Measurements from ENCODE around the gene SLITRK1. TPM values are rescaled to one million over a fixed set of nuclear protein-coding genes. Genes with fewer than 3 reads are reported as not detected.

The SLITRK1 gene
- total RNA-seq, 2 experiments from 2014 or later: not detected

DNA sequence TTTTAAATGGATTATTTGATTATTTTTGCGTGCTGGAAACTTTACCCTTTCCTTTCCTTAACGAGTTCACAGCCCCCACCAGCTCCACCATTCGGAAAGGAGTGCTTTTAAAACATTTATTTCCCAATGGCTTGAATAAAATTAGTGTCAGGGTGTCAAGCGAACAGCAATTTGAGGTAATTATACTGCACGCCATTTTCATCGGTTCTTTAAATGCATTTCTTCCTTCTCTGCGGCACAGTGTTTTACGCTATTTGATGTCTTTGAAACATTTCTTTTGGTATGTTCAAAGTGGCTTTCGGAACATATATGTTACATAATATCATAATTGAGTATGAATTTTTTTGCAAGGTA, 309 bp upstream of the SLITRK1 start:
- Mint-ChIP-seq H3K36me3 (ENCODE audit: low read depth) (no peaks in the 10 kb centered on the region), H3K4me3 (no peak overlapping the region), H3K27ac (no peak overlapping the region), H3K27me3 (ENCODE audit: low read depth) (peaks cover 53% of the 10 kb centered on the region), H3K4me1 (ENCODE audit: low read depth) (peaks cover 9% of the 10 kb centered on the region), H3K9me3 (ENCODE audit: insufficient read depth) (no peaks in the 10 kb centered on the region)
- DNase-seq (no peak), ATAC-seq (no peak)
- ChIA-PET POLR2A (interaction anchor here (0.6 kb wide), 1 partner anchor 36 kb away, joined by 3 read pairs; no protein-coding TSS in a partner anchor), CTCF (no interaction called here)

GRCh38 chr13:83881140-83881684, 1.1 kb downstream of the SLITRK1 start:
- DNase-seq (no peak), ATAC-seq (no peak)
- CTCF ChIA-PET: no interaction called here
- Mint-ChIP-seq H3K4me1 (ENCODE audit: low read depth) (peaks cover 9% of the 10 kb centered on the region), H3K4me3 (no peak overlapping the region), H3K27ac (no peak overlapping the region), H3K36me3 (ENCODE audit: low read depth) (no peaks in the 10 kb centered on the region), H3K9me3 (ENCODE audit: insufficient read depth) (no peaks in the 10 kb centered on the region), H3K27me3 (ENCODE audit: low read depth) (peaks cover 53% of the 10 kb centered on the region)
- POLR2A ChIA-PET: no interaction called here

- no peaks in the 10 kb centered on the region for H3K9me3 Mint-ChIP-seq (ENCODE audit: insufficient read depth)
- CTCF ChIA-PET: no interaction called here
- H3K4me3 Mint-ChIP-seq: no peak overlapping the region
- no peak overlapping the region for H3K27ac Mint-ChIP-seq
- DNase-seq: no peak
- H3K36me3 Mint-ChIP-seq (ENCODE audit: low read depth): no peaks in the 10 kb centered on the region
- ATAC-seq: no peak
- H3K27me3 Mint-ChIP-seq (ENCODE audit: low read depth): peaks cover 53% of the 10 kb centered on the region
- peaks cover 9% of the 10 kb centered on the region for H3K4me1 Mint-ChIP-seq (ENCODE audit: low read depth)
- POLR2A ChIA-PET: no interaction called here
Measured at GRCh38 chr13:83880275-83881139, 1.8 kb downstream of the SLITRK1 start.

DNA sequence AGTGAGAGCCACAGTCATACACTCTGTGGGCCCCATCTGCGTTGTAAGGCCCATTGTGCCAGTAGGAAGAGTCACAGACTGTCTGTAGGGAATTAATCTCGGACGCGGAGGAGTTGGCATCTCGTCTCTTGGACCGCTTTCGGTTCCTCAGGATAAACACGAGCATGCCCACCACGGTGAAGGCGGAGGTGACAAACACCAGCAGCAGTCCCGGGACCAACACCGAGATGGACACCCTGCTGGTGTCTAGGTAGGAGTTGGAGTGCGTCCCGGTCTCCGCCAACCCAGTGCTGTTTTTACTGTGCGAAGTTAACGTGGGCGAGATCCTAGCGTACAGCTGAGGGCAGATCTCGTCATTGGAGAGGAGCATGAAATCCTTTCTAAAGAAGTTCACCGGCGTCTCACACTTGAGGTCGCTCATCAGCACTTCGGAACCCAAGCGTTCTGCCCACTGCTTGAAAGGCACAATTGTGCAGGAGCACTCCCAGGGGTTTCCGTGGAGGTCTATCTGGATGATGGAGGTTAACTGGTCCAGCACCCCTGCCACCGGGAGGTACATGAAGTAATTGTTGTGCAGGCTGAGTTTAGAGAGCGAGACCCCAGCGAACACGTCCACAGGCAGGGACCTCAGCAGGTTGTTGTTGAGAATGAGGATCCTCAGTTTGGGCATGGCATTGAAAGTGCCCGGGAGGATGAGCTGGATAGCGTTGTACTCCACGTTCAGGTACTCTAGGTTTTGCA, 2.7 kb downstream of the SLITRK1 start:
- Mint-ChIP-seq H3K27ac (no peak overlapping the region), H3K4me3 (peak overlapping the region; percentile 34), H3K36me3 (ENCODE audit: low read depth) (no peaks in the 10 kb centered on the region), H3K9me3 (ENCODE audit: insufficient read depth) (no peaks in the 10 kb centered on the region), H3K4me1 (ENCODE audit: low read depth) (peaks cover 9% of the 10 kb centered on the region), H3K27me3 (ENCODE audit: low read depth) (peaks cover 53% of the 10 kb centered on the region)
- ATAC-seq (no peak), DNase-seq (no peak)
- ChIA-PET POLR2A (no interaction called here), CTCF (no interaction called here)

DNA sequence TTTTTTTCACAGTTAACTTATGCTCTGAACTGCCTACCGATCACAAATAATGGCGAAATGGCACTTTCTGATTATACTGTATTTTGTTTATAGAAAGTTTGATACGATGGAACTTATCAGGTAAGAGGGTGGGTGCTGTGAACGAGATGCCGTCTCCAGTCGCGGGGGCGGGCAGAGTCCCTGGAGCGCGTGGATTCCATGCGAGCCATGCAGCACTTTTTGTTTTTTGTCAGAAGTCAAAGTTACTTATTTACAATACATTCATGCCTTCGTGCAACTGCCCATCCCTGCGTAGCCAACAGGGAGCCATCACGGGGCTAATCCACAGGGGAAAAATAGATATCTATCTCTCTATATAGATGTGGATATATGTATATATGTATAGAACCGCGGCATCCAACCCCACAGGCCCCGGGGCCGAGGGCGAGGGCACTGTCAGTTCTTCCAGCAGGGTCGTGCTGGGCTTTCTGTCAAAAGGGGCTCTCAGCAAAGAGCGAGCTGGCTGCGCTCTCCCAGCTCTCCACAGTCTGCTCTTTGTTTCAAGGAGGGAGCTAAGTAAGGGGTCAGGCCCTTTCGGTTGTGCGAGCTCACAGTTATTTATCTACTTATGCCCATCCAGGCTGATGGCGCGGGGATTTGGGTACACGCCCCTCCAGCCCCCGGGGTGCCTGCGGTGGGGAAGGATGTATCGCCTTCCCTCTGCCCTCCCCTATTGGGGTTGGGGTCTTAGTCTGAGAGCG, 3.4 kb downstream of the SLITRK1 start:
- ChIA-PET POLR2A (no interaction called here), CTCF (no interaction called here)
- ATAC-seq: no peak
- Mint-ChIP-seq H3K9me3 (ENCODE audit: insufficient read depth) (no peaks in the 10 kb centered on the region), H3K36me3 (ENCODE audit: low read depth) (no peaks in the 10 kb centered on the region), H3K27me3 (ENCODE audit: low read depth) (peaks cover 50% of the 10 kb centered on the region), H3K27ac (no peak overlapping the region), H3K4me1 (ENCODE audit: low read depth) (peaks cover 9% of the 10 kb centered on the region), H3K4me3 (no peak overlapping the region)
- DNase-seq: no peak

- Mint-ChIP-seq H3K4me1 (ENCODE audit: low read depth) (peaks cover 9% of the 10 kb centered on the region), H3K9me3 (ENCODE audit: insufficient read depth) (no peaks in the 10 kb centered on the region), H3K4me3 (no peak overlapping the region), H3K36me3 (ENCODE audit: low read depth) (no peaks in the 10 kb centered on the region), H3K27me3 (ENCODE audit: low read depth) (peaks cover 43% of the 10 kb centered on the region), H3K27ac (no peak overlapping the region)
- DNase-seq (no peak), ATAC-seq (no peak)
- ChIA-PET POLR2A (no interaction called here), CTCF (no interaction called here)
Measured at GRCh38 chr13:83877651-83878355, 4.5 kb downstream of the SLITRK1 start.

DNA sequence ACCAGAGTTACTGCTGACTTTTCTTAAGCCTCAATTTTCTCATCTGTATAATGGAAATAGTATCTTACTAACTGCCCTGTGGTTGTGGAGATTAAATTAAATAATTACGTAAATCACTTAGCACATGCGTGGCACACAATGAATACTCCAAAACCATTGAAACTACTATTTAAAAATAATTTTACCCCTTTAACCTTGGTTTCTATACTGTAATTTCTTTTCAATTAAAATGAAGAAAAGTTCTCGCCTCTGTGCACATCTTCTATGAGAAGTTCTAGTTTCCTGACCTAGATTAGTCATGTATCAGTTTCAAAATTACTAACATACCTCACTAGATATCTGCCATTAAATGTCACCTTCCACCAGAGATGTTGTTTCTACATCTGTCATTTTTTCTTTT, 5.7 kb downstream of the SLITRK1 start:
- CTCF ChIA-PET: no interaction called here
- Mint-ChIP-seq H3K9me3 (ENCODE audit: insufficient read depth) (no peaks in the 10 kb centered on the region), H3K36me3 (ENCODE audit: low read depth) (no peaks in the 10 kb centered on the region), H3K4me3 (no peak overlapping the region), H3K27ac (no peak overlapping the region), H3K27me3 (ENCODE audit: low read depth) (peaks cover 33% of the 10 kb centered on the region), H3K4me1 (ENCODE audit: low read depth) (peaks cover 7% of the 10 kb centered on the region)
- POLR2A ChIA-PET: no interaction called here
- ATAC-seq (no peak), DNase-seq (no peak)

GRCh38 chr13:83867708-83868107, 14.6 kb downstream of the SLITRK1 start:
- ChIA-PET CTCF (no interaction called here), POLR2A (no interaction called here)
- H3K36me3 Mint-ChIP-seq (ENCODE audit: low read depth): no peaks in the 10 kb centered on the region
- DNase-seq: no peak
- H3K27me3 Mint-ChIP-seq (ENCODE audit: low read depth): no peaks in the 10 kb centered on the region
- no peak overlapping the region for H3K4me3 Mint-ChIP-seq
- no peak for ATAC-seq
- no peak overlapping the region for H3K27ac Mint-ChIP-seq
- no peaks in the 10 kb centered on the region for H3K4me1 Mint-ChIP-seq (ENCODE audit: low read depth)
- H3K9me3 Mint-ChIP-seq (ENCODE audit: insufficient read depth): no peaks in the 10 kb centered on the region

DNA sequence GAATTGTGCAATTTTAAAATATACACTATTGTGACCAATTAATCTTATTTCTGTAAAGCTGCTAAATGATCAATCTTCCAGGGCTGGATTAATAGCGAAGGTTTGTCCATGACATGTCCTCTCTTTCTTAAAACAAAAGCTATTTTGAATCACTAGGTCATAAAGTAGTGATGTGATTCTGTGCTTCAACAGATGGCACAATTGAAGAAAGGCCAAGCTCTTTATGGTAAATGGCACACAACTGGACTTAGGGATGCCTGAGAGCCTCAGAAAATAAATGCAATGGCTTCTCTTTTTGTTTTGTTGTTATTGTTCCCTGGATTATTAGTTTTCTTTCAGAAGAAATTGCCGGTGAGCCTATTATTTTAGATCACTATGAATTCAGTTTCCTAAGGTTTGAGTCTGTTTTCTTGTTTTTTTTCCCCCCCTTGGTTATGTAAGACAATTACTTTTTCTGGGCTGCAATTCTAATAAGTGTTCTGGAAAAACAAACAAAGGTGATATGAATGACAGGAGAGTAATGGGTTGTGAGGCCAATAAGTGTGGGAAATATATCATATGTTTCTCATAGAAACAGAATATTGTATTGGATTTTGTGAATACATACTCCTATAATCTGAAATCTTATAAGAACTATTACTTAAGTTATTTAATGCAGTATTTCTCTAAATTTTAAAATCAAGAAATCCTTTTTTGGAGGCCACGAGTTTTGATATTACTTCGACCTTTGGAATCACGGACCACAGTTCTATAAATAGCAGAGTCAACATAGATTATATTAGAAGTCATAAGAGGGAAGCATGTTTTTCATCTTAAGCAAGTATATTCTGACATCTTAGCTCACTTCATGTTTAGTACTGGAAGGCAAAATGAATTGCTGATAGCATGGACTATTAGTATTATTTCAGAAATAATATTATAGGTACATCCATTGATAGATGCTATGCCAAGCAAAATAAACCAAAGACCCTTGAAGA, 16.8 kb downstream of the SLITRK1 start:
- ChIA-PET CTCF (interaction anchor here (0.6 kb wide), 1 partner anchor 271 kb away, joined by 4 read pairs; no protein-coding TSS in a partner anchor), POLR2A (no interaction called here)
- Mint-ChIP-seq H3K4me1 (ENCODE audit: low read depth) (no peaks in the 10 kb centered on the region), H3K27ac (no peak overlapping the region), H3K4me3 (no peak overlapping the region), H3K36me3 (ENCODE audit: low read depth) (no peaks in the 10 kb centered on the region), H3K27me3 (ENCODE audit: low read depth) (no peaks in the 10 kb centered on the region), H3K9me3 (ENCODE audit: insufficient read depth) (no peaks in the 10 kb centered on the region)
- DNase-seq (no peak), ATAC-seq (no peak)

DNA sequence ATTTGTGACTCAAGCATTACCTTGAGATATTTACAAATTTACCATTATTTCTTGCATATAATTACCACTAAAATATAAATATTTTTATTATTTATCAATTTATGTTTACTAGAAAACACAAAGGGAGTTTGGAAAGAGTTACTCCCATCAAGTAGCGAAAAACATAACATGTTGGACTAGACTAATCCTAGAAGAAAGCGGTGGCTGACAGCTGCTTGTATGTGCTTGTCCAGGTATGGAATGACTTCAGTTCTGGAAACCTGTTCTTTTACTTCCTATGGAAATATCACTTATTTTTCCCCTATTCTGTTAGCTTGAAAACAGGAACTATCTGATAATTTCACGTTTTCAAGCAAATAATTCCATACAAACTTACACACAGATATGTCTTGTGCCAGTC, 28.5 kb downstream of the SLITRK1 start:
- Mint-ChIP-seq H3K27ac (no peak overlapping the region), H3K36me3 (ENCODE audit: low read depth) (no peaks in the 10 kb centered on the region), H3K27me3 (ENCODE audit: low read depth) (no peaks in the 10 kb centered on the region), H3K4me3 (no peak overlapping the region), H3K4me1 (ENCODE audit: low read depth) (no peaks in the 10 kb centered on the region), H3K9me3 (ENCODE audit: insufficient read depth) (no peaks in the 10 kb centered on the region)
- ChIA-PET POLR2A (no interaction called here), CTCF (no interaction called here)
- ATAC-seq: no peak
- no peak for DNase-seq

DNA sequence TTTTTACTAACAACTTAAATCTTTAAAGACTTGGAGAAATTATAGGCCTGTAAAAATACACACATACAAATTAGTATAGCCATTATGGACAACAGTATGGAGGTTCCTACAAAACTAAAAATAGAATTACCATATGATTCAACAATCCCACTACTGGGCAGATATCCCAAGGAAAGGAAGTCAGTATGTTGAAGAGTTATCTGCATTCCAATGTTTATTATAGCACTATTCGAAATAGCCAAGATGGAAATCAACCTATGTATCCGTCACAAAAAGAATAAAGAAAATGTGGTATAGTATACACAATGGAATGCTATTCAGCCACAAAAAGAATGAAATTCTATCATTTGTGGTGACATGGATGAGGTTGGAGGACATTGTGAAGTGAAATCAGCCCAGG, 37.2 kb downstream of the SLITRK1 start:
- H3K27me3 Mint-ChIP-seq (ENCODE audit: low read depth): no peaks in the 10 kb centered on the region
- H3K27ac Mint-ChIP-seq: no peak overlapping the region
- no peak for ATAC-seq
- H3K4me1 Mint-ChIP-seq (ENCODE audit: low read depth): no peaks in the 10 kb centered on the region
- H3K4me3 Mint-ChIP-seq: no peak overlapping the region
- H3K36me3 Mint-ChIP-seq (ENCODE audit: low read depth): no peaks in the 10 kb centered on the region
- ChIA-PET CTCF (no interaction called here), POLR2A (no interaction called here)
- no peaks in the 10 kb centered on the region for H3K9me3 Mint-ChIP-seq (ENCODE audit: insufficient read depth)
- DNase-seq: no peak
